Spleen (tissue), 11 donors: ENCODE data around the gene TLE5. TPM values are rescaled to one million over a fixed set of nuclear protein-coding genes. Genes with fewer than 3 reads are reported as not detected.
A peak's percentile ranks its signal among the peaks of the same experiment; 100 is the strongest.

Source experiments
- DNase-seq: peaks from one replicate; pipeline ENCODE4 v3.0.0-alpha.2; 2020
- H3K27ac ChIP-seq, 8 donors: fragments of 200-600 bp; sonication (generic) in 7 of 8; 1 replicate in 4 of 8; 2 replicates in 4 of 8; pipeline versions ENCODE4 v1.5.0 to v1.8.0; 2016 to 2021; ENCODE audit warnings: inconsistent platforms in 4 of 8, mild to moderate bottlenecking in 4 of 8, moderate library complexity in 1 of 8
- H3K27me3 ChIP-seq, 7 donors: fragments of 200-600 bp; sonication (generic) in 6 of 7; replicated peaks in 1 of 7; 1 replicate in 4 of 7; 2 replicates in 3 of 7; pipeline versions ENCODE4 v1.5.0 to v1.8.0; 2016 to 2021; ENCODE audit warnings: inconsistent platforms in 3 of 7, mild to moderate bottlenecking in 1 of 7
- H3K36me3 ChIP-seq, 6 donors: fragments of 200-600 bp; sonication (generic) in 5 of 6; 1 replicate in 4 of 6; 2 replicates in 2 of 6; pipeline versions ENCODE4 v1.5.0 to v1.8.0; 2016 to 2021; ENCODE audit warnings: inconsistent platforms in 2 of 6
- H3K4me1 ChIP-seq, 6 donors: fragments of 200-600 bp; sonication (generic) in 5 of 6; 1 replicate in 3 of 6; 2 replicates in 3 of 6; pipeline versions ENCODE4 v1.5.0 to v1.8.0; 2016 to 2021; ENCODE audit warnings: inconsistent platforms in 3 of 6
- H3K4me3 ChIP-seq, 8 donors: fragments of 200-600 bp; sonication (generic) in 7 of 8; 1 replicate in 4 of 8; 2 replicates in 4 of 8; pipeline versions ENCODE4 v1.5.0 to v1.8.0; 2016 to 2021; ENCODE audit warnings: inconsistent platforms in 4 of 8, mild to moderate bottlenecking in 4 of 8, moderate library complexity in 2 of 8
- H3K9me3 ChIP-seq, 8 donors: fragments of 200-600 bp; sonication (generic) in 7 of 8; 1 replicate in 4 of 8; 2 replicates in 4 of 8; pipeline versions ENCODE4 v1.5.0 to v1.8.0; 2016 to 2021; ENCODE audit warnings: inconsistent platforms in 4 of 8
- POLR2A ChIP-seq, 3 donors: fragments of 450-650 bp; IDR thresholded peaks; one replicate each; pipeline ENCODE4 v1.5.1; 2017; ENCODE audit warnings: antibody characterized with exemption in 3 of 3, mild to moderate bottlenecking in 1 of 3
- POLR2AphosphoS5 ChIP-seq, 3 donors: sonication (generic); formaldehyde crosslinking; IDR thresholded peaks; one replicate each; pipeline ENCODE4 v1.5.1; 2017; ENCODE audit warnings: antibody characterized with exemption in 3 of 3
- WGBS, 5 donors: extraction: QIAGEN DNeasy Blood & Tissue Kit in 3 of 5; methylation state at CpG; one replicate each; pipeline versions ENCODE4 v1.1.5 to v1.1.7; 2013 to 2018; 5-methylcytosine and 5-hydroxymethylcytosine counted together
- intact Hi-C: fragments of 100-400 bp; cut with DNase I; formaldehyde crosslinking; loops from one replicate; pipeline ENCODE4 v1.15.0; 2023; ENCODE audit warnings: low total_unique reads
- polyA plus RNA-seq, 3 donors: library from polyadenylated mRNA; stranded (reverse); fragments of 200-250 nt; gene quantifications; one replicate each; pipeline ENCODE4 v1.2.1, GENCODE V29; 2013
- total RNA-seq, 7 donors: library from RNA; depleted of rRNA in 3 of 7; stranded (reverse); fragments of >200 nt in 3 of 7; fragmentation: NEBNext Ultra II Directional in 4 of 7; extraction: Animal tissue kit (Norgen Biotek cat#: 25700) in 4 of 7; gene quantifications; one replicate each; pipeline versions ENCODE4 v1.1.0 to v1.2.1, GENCODE V29; 2016 to 2021
- TF ChIP-seq, protein P1 (sequence below), 11 experiments: fragments of 200-600 bp in 7 of 11; fragments of 450-650 bp in 4 of 11; sonication (generic) in 4 of 11; IDR thresholded peaks in 8 of 11; conservative IDR thresholded peaks in 3 of 11; 1 replicate in 7 of 11; 2 replicates in 4 of 11; pipeline versions ENCODE4 v1.4.0 to v1.8.0; 2016 to 2021; ENCODE audit warnings: antibody characterized with exemption in 11 of 11, inconsistent platforms in 4 of 11, mild to moderate bottlenecking in 1 of 11
- donor health status: healthy with polysubstance abuse.
- donor health status: DM: no; HTN: no; CAD: no; lungs with moderate emphysema.
- donor health status: DM: no; HTN: no; CAD: no.
- donor health status: Bipolar disorder and iron deficiency.
- donor health status: healthy.
- donor health status: DM: no; HTN: no; CAD: no.
- donor health status: DM: yes; HTN: yes; CAD: no.

The TLE5 gene
- total and polyA plus RNA-seq, 10 donors = 325 to 618 (median 435) TPM

DNA sequence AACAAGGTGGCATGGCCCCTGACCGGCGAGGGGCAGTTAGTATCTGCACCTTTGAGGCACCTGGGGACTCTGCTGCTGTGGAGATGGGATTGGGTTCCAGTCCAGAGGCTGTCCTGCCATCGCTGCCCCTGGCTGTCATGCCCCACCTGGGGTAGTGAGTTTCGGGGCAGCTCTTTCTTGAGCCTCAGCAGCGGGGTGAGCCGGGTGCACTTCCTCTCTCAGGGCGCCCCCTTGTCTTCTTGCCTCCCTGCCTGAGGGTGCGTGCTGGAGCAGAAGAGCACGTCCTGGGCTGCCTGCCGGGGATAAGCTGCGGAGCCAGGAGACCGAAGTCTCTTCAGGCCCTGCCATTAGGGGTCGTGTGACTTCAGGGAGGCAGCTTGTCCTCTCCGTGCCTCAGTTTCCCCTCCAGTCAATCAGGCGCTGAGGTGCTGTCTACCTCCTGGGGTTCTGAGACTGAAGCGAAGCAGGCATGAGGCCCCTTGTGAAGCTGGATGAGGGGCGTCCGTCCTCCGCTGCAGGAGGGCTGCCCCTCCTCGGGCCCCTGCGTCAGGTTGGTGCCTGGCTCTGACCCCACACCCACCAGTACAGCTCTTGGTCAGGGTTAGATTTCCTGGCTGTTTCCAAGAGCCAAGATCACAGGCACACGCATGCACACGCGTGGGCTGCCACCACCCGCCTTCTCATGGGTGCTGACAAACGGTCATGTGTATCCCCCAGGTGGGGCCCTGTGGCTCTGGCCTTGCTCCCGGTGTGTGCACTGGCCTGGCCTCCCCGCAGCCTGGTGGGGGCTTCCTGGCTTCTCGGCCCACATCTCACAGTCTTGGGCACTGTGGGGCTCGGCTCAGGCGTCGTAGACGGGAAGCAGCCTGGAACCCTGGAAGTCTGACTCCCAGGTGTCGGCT is 40.2 kb upstream of the TLE5 start:
- no peak for DNase-seq
- Histone ChIP-seq H3K27ac (peak overlapping the region in 1 of 8 donors; percentile 60), H3K4me1 (peaks cover 34 to 95% (median 62%) of the 10 kb centered on the region in 6 donors)

DNA sequence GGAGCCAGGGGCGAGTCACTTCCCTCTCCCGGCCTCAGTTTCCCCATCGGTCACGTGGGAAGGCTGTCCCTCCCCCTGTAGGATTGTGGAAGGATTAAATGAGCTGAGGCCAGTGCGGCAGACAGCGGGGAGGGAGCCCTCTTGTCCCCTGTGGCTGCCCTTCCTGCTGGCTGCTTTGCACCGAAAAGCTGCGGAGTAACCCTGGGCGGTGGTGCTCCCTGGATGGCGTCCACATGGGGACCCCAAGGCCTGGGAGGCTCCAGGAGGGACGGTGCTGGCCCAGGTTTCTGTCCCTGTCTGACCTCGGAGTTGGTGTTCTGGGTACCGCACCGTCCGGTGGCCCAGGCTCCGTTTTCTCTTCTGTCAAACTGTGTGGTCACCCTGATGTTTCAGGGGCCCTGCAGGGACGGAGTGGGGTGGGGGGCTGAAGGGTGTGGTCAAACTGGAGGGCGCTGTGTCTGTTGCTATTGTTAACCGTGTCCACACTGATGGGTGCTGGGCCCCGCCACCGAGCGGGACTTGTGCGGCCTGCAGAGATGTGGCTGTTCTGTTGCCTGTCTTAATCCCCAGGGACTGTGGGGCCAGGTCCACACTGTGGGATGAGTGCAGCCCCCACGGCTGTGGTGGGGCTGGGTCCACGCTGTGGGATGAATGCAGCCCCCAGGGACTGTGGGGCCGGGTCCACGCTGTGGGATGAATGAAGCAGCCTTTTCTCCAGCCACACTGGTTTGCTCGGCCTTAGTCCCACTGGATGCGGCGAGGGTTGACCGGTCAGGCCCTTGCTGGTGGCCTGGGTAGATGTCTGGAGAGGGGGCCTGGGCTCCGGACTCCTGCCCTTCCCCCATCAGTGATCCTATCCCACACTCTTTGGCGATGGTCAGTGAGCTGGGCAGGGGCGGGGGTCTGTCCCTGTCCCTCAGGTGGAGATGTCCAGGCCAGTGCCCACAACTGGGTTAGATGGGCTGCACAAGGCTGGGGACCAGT is 38.7 kb upstream of the TLE5 start:
- Histone ChIP-seq H3K9me3 (no peaks in the 10 kb centered on the region), H3K27me3 (peaks cover 0 to 46% (median 0%) of the 10 kb centered on the region in 7 donors), H3K27ac (peak overlapping the region in 2 of 8 donors; percentile 4 to 87), H3K4me3 (no peak overlapping the region), H3K36me3 (no peaks in the 10 kb centered on the region), H3K4me1 (peaks cover 44 to 99% (median 75%) of the 10 kb centered on the region in 6 donors)
- DNase-seq = no peak
- intact Hi-C loops = no loop called here
- TF ChIP-seq, protein P1, sequence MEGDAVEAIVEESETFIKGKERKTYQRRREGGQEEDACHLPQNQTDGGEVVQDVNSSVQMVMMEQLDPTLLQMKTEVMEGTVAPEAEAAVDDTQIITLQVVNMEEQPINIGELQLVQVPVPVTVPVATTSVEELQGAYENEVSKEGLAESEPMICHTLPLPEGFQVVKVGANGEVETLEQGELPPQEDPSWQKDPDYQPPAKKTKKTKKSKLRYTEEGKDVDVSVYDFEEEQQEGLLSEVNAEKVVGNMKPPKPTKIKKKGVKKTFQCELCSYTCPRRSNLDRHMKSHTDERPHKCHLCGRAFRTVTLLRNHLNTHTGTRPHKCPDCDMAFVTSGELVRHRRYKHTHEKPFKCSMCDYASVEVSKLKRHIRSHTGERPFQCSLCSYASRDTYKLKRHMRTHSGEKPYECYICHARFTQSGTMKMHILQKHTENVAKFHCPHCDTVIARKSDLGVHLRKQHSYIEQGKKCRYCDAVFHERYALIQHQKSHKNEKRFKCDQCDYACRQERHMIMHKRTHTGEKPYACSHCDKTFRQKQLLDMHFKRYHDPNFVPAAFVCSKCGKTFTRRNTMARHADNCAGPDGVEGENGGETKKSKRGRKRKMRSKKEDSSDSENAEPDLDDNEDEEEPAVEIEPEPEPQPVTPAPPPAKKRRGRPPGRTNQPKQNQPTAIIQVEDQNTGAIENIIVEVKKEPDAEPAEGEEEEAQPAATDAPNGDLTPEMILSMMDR (IDR thresholded peaks at IDR 0.05 in 8 of 11, conservative IDR thresholded peaks at IDR 0.05 in 3 of 11) = no peak
- TF ChIP-seq POLR2AphosphoS5 (IDR thresholded peaks at IDR 0.05) = no peak
- TF ChIP-seq POLR2A (IDR thresholded peaks at IDR 0.05) = no peak
- 72 to 89% (median 81%) methylated on average over 29 to 34 of the region's 34 CpGs for WGBS, 5 donors

More for the DNA sequence above, 40.2 kb upstream of the TLE5 start:
- Histone ChIP-seq H3K4me3 (no peak overlapping the region), H3K9me3 (no peaks in the 10 kb centered on the region), H3K27me3 (peaks cover 0 to 32% (median 0%) of the 10 kb centered on the region in 7 donors), H3K36me3 (no peaks in the 10 kb centered on the region)
- 81 to 92% (median 84%) methylated on average over 23 to 34 of the region's 34 CpGs for WGBS, 5 donors
- TF ChIP-seq POLR2A (IDR thresholded peaks at IDR 0.05) = no peak
- TF ChIP-seq, protein P1 (IDR thresholded peaks at IDR 0.05 in 8 of 11, conservative IDR thresholded peaks at IDR 0.05 in 3 of 11) = no peak
- TF ChIP-seq POLR2AphosphoS5 (IDR thresholded peaks at IDR 0.05) = no peak
- intact Hi-C loops = no loop called here

DNA sequence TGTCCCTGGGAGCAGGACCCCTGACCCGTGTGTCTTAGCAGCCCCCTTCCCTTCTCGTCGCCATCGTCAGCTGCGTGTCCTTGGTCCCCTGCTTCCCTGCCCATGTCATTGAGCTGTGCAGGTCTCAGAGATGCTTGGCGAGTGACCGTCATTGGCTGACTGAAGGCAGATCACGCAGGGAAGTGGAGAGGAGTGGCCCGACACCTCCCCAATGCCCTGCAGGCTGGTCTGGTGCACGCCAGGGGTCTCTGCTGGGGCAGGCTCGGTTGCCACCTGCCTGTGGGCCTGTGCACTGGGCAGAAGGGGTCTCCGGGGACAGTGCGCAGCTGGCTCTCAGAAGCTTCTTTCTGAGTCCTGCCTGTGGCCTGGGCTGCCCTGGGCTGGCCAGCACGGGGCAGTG is 38.0 kb upstream of the TLE5 start:
- DNase-seq = no peak
- 73 to 88% (median 80%) methylated on average over 11 to 14 of the region's 14 CpGs for WGBS, 5 donors
- TF ChIP-seq, protein P1 (IDR thresholded peaks at IDR 0.05 in 8 of 11, conservative IDR thresholded peaks at IDR 0.05 in 3 of 11) = no peak
- TF ChIP-seq POLR2AphosphoS5 (IDR thresholded peaks at IDR 0.05) (peak in 1 of 3 donors; percentile 7), POLR2A (IDR thresholded peaks at IDR 0.05) (no peak)
- peaks cover 0 to 53% (median 0%) of the 10 kb centered on the region in 7 donors for H3K27me3 ChIP-seq
- H3K36me3 ChIP-seq = no peaks in the 10 kb centered on the region
- peaks cover 48 to 99% (median 82%) of the 10 kb centered on the region in 6 donors for H3K4me1 ChIP-seq
- intact Hi-C loops = no loop called here
- peak overlapping the region in 4 of 8 donors; percentile 4 to 90 (median 86) for H3K27ac ChIP-seq
- no peak overlapping the region for H3K4me3 ChIP-seq
- H3K9me3 ChIP-seq = no peaks in the 10 kb centered on the region
